ENCODE data around the gene ODF4. TPM values are rescaled to one million over a fixed set of nuclear protein-coding genes. Genes with fewer than 3 reads are reported as not detected.

ODF4 gene
- total and polyA plus RNA-seq, 2 of the 13 experiments (the other 11 are each of a cell fraction or from before 2014, with no cell fraction given) = not detected

DNA sequence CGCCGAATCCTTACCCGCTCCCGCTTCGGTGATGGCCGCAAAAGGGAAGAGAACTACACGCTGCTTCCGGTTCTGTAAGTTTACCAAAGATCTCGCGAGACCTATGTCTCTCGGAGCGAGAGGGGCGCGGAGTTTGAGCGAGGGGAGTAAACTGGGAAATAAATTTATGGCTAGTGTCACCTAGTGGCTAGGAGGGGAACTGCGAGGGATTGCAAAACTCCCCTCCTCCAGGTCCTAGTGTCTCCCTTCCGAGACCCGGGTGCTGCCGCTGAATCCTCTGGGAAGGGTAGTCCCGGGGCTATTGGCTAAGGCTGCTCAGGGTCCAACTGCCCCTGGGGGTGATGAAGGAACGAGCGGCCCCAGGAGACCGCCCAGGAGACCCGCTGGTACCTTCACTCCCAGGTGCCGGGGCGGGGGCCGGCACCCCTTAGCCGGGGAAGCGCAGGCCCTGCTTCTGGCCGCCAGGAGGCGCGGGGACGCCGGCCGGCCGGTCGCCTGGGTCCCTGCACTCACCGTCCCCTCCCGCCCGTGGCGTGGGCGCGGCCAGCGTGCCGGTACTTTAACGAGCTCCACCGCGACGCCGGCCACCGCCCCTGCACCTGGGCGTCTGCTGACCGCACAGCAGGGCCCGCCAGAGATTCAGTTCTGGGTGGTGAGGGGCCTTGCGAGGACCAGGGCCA lies 43.6 kb downstream of the ODF4 start, which contains the start of gene RPL26 (continued):
- TF ChIP-seq, protein P1, sequence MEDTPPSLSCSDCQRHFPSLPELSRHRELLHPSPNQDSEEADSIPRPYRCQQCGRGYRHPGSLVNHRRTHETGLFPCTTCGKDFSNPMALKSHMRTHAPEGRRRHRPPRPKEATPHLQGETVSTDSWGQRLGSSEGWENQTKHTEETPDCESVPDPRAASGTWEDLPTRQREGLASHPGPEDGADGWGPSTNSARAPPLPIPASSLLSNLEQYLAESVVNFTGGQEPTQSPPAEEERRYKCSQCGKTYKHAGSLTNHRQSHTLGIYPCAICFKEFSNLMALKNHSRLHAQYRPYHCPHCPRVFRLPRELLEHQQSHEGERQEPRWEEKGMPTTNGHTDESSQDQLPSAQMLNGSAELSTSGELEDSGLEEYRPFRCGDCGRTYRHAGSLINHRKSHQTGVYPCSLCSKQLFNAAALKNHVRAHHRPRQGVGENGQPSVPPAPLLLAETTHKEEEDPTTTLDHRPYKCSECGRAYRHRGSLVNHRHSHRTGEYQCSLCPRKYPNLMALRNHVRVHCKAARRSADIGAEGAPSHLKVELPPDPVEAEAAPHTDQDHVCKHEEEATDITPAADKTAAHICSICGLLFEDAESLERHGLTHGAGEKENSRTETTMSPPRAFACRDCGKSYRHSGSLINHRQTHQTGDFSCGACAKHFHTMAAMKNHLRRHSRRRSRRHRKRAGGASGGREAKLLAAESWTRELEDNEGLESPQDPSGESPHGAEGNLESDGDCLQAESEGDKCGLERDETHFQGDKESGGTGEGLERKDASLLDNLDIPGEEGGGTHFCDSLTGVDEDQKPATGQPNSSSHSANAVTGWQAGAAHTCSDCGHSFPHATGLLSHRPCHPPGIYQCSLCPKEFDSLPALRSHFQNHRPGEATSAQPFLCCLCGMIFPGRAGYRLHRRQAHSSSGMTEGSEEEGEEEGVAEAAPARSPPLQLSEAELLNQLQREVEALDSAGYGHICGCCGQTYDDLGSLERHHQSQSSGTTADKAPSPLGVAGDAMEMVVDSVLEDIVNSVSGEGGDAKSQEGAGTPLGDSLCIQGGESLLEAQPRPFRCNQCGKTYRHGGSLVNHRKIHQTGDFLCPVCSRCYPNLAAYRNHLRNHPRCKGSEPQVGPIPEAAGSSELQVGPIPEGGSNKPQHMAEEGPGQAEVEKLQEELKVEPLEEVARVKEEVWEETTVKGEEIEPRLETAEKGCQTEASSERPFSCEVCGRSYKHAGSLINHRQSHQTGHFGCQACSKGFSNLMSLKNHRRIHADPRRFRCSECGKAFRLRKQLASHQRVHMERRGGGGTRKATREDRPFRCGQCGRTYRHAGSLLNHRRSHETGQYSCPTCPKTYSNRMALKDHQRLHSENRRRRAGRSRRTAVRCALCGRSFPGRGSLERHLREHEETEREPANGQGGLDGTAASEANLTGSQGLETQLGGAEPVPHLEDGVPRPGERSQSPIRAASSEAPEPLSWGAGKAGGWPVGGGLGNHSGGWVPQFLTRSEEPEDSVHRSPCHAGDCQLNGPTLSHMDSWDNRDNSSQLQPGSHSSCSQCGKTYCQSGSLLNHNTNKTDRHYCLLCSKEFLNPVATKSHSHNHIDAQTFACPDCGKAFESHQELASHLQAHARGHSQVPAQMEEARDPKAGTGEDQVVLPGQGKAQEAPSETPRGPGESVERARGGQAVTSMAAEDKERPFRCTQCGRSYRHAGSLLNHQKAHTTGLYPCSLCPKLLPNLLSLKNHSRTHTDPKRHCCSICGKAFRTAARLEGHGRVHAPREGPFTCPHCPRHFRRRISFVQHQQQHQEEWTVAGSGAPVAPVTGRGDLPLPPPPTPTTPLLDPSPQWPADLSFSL (CRISPR knock-in tag; IDR thresholded peaks at IDR 0.05) = no peak
- no peak for TF ChIP-seq ZNF225 (CRISPR knock-in tag; IDR thresholded peaks at IDR 0.05)
- TF ChIP-seq, protein P2, sequence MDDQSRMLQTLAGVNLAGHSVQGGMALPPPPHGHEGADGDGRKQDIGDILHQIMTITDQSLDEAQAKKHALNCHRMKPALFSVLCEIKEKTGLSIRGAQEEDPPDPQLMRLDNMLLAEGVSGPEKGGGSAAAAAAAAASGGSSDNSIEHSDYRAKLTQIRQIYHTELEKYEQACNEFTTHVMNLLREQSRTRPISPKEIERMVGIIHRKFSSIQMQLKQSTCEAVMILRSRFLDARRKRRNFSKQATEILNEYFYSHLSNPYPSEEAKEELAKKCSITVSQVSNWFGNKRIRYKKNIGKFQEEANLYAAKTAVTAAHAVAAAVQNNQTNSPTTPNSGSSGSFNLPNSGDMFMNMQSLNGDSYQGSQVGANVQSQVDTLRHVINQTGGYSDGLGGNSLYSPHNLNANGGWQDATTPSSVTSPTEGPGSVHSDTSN (CRISPR knock-in tag; IDR thresholded peaks at IDR 0.05; ENCODE audit: borderline replicate concordance) = 0 out of 2 replicates have a peak, but pooled peaks have one; percentile 12
- TF ChIP-seq ZNF484 (CRISPR knock-in tag; IDR thresholded peaks at IDR 0.05; ENCODE audit: borderline replicate concordance, low read depth) = no peak
- TF ChIP-seq MYC (CRISPR knock-in tag; IDR thresholded peaks at IDR 0.05; ENCODE audit: borderline replicate concordance) = no peak; the same call in none of the 2 replicates
- TF ChIP-seq ZNF703 (CRISPR knock-in tag; IDR thresholded peaks at IDR 0.05; ENCODE audit: borderline replicate concordance) = no peak
- TF ChIP-seq, protein P3, sequence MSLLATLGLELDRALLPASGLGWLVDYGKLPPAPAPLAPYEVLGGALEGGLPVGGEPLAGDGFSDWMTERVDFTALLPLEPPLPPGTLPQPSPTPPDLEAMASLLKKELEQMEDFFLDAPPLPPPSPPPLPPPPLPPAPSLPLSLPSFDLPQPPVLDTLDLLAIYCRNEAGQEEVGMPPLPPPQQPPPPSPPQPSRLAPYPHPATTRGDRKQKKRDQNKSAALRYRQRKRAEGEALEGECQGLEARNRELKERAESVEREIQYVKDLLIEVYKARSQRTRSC (CRISPR knock-in tag; IDR thresholded peaks at IDR 0.05; ENCODE audit: low read depth) = no peak
- TF ChIP-seq ZNF710 (CRISPR knock-in tag; IDR thresholded peaks at IDR 0.05; ENCODE audit: borderline replicate concordance) = no peak
- TF ChIP-seq CHD2 (IDR thresholded peaks at IDR 0.05; ENCODE audit: low read depth, low read length) = peak; percentile 96
- peak; percentile 70 for TF ChIP-seq ZNF331 (CRISPR knock-in tag; IDR thresholded peaks at IDR 0.05)
- TF ChIP-seq ZNF589 (CRISPR knock-in tag; conservative IDR thresholded peaks at IDR 0.05) = peak; percentile 82; the same call in 1 of the 2 replicates
- peak; percentile 64 for TF ChIP-seq ZBTB7A (CRISPR knock-in tag; IDR thresholded peaks at IDR 0.05)
- TF ChIP-seq GATAD2A (CRISPR knock-in tag; IDR thresholded peaks at IDR 0.05) = peak; percentile 49; the same call in 1 of the 2 replicates
- TF ChIP-seq ZNF720 (CRISPR knock-in tag; IDR thresholded peaks at IDR 0.05) = 0 out of 2 replicates have a peak, but pooled peaks have one; percentile 46
- TF ChIP-seq ZNF24 (IDR thresholded peaks at IDR 0.05) = 0 out of 2 replicates have a peak, but pooled peaks have one; percentile 13
- peak; percentile 94 for TF ChIP-seq THAP11 (CRISPR knock-in tag; IDR thresholded peaks at IDR 0.05)
- TF ChIP-seq ZNF34 (CRISPR knock-in tag; IDR thresholded peaks at IDR 0.05; ENCODE audit: borderline replicate concordance) = no peak
- TF ChIP-seq CENPT (CRISPR knock-in tag; IDR thresholded peaks at IDR 0.05; ENCODE audit: low read depth) = no peak; the same call in 1 of the 2 replicates
- TF ChIP-seq TOE1 (CRISPR knock-in tag; IDR thresholded peaks at IDR 0.05) = no peak; the same call in 1 of the 2 replicates
- no peak for TF ChIP-seq NFATC3 (CRISPR knock-in tag; IDR thresholded peaks at IDR 0.05)
